HepG2 (cell line): ENCODE results near the gene CALD1. TPM values are rescaled to one million over a fixed set of nuclear protein-coding genes. Genes with fewer than 3 reads are reported as not detected.

ENCODE experiments used
- AKAP8 ChIP-seq: sonication (generic); formaldehyde crosslinking; IDR thresholded peaks from 2 replicates; pipeline ENCODE4 v1.5.1; 2020; ENCODE audit warnings: mild to moderate bottlenecking, missing genetic modification reagents
- CC2D1A ChIP-seq: sonication (generic); formaldehyde crosslinking; IDR thresholded peaks from 2 replicates; pipeline ENCODE4 v1.8.1; 2023; ENCODE audit warnings: mild to moderate bottlenecking, missing genetic modification reagents
- CREB1 ChIP-seq, 2 experiments: fragments of 450-650 bp in 1 of 2; IDR thresholded peaks; 2 replicates each; pipeline ENCODE4 v1.6.1; 2016 to 2017; ENCODE audit warnings: control low read depth in 1 of 2, mild to moderate bottlenecking in 1 of 2, missing compliant biosample characterization in 1 of 2, missing genetic modification characterization in 1 of 2
- DNMT1 ChIP-seq: sonication (generic); formaldehyde crosslinking; IDR thresholded peaks from 2 replicates; pipeline ENCODE4 v1.5.1; 2020; ENCODE audit warnings: mild to moderate bottlenecking, missing genetic modification reagents
- DPF2 ChIP-seq: sonication (generic); formaldehyde crosslinking; IDR thresholded peaks from 2 replicates; pipeline ENCODE4 v1.4.0; 2020; ENCODE audit warnings: mild to moderate bottlenecking, low read depth, missing genetic modification reagents, borderline replicate concordance
- EHMT2 ChIP-seq: fragments of 200-600 bp; sonication (generic); IDR thresholded peaks from 2 replicates; pipeline ENCODE4 v1.7.0; 2017; ENCODE audit warnings: antibody characterized with exemption, low read depth, low read length, borderline replicate concordance
- HOXA3 ChIP-seq: sonication (generic); formaldehyde crosslinking; IDR thresholded peaks from 2 replicates; pipeline ENCODE4 v1.5.0; 2020; ENCODE audit warnings: missing genetic modification reagents
- MAFG ChIP-seq: sonication (generic); formaldehyde crosslinking; IDR thresholded peaks from 2 replicates; pipeline ENCODE4 v1.5.1; 2020; ENCODE audit warnings: mild to moderate bottlenecking, missing genetic modification reagents
- RBFOX2 ChIP-seq: fragments of 200-400 bp; formaldehyde crosslinking; IDR thresholded peaks from 2 replicates; pipeline ENCODE4 v1.6.1; 2017; ENCODE audit warnings: low read depth, mild to moderate bottlenecking, low read length
- RELA ChIP-seq: sonication (generic); formaldehyde crosslinking; IDR thresholded peaks from 2 replicates; pipeline ENCODE4 v1.4.0; 2020; ENCODE audit warnings: missing genetic modification reagents
- STAG1 ChIP-seq: sonication (generic); formaldehyde crosslinking; IDR thresholded peaks from 2 replicates; pipeline ENCODE4 v1.4.0; 2020; ENCODE audit warnings: missing genetic modification reagents
- TP53 ChIP-seq: sonication (generic); formaldehyde crosslinking; conservative IDR thresholded peaks from 2 replicates; pipeline ENCODE4 v1.4.0; 2020; ENCODE audit warnings: missing genetic modification reagents
- ZNF207 ChIP-seq: fragments of 450-650 bp; IDR thresholded peaks from 2 replicates; pipeline ENCODE4 v1.6.1; 2016; ENCODE audit warnings: antibody characterized with exemption, borderline replicate concordance
- ZNF333 ChIP-seq: sonication (generic); formaldehyde crosslinking; IDR thresholded peaks from 2 replicates; pipeline ENCODE4 v1.4.0; 2020; ENCODE audit warnings: mild to moderate bottlenecking, missing genetic modification reagents, borderline replicate concordance
- ZNF567 ChIP-seq: sonication (generic); formaldehyde crosslinking; IDR thresholded peaks from 2 replicates; pipeline ENCODE4 v1.8.1; 2023; ENCODE audit warnings: mild to moderate bottlenecking, missing genetic modification reagents, borderline replicate concordance
- ZNF720 ChIP-seq: sonication (generic); formaldehyde crosslinking; IDR thresholded peaks from 2 replicates; pipeline ENCODE4 v1.4.0; 2020; ENCODE audit warnings: missing genetic modification reagents
- ZNF761 ChIP-seq: sonication (generic); formaldehyde crosslinking; conservative IDR thresholded peaks from 2 replicates; pipeline ENCODE4 v1.4.0; 2020; ENCODE audit warnings: mild to moderate bottlenecking, missing genetic modification reagents
- ZNF776 ChIP-seq: sonication (generic); formaldehyde crosslinking; IDR thresholded peaks from 2 replicates; pipeline ENCODE4 v1.4.0; 2020; ENCODE audit warnings: mild to moderate bottlenecking, missing genetic modification reagents
- ZNF781 ChIP-seq: sonication (generic); formaldehyde crosslinking; IDR thresholded peaks from 2 replicates; pipeline ENCODE4 v1.5.1; 2020; ENCODE audit warnings: borderline replicate concordance, mild to moderate bottlenecking, missing genetic modification reagents; ENCODE audit errors: not compliant biosample characterization
- ZSCAN21 ChIP-seq: sonication (generic); formaldehyde crosslinking; IDR thresholded peaks from 2 replicates; pipeline ENCODE4 v1.8.0; 2022; ENCODE audit warnings: mild to moderate bottlenecking, missing genetic modification reagents, moderate library complexity, borderline replicate concordance
- polyA plus RNA-seq, 8 experiments: library from polyadenylated mRNA; depleted of rRNA in 3 of 8; stranded (reverse) in 7 of 8; unstranded in 1 of 8; fragments of >200 nt; fragmentation: Illumina TruSeq in 4 of 8; extraction: Trizol in 4 of 8; gene quantifications; 2 replicates each; pipeline versions ENCODE4 v1.2.1 to v1.2.3, GENCODE V29; 2011 to 2016; ENCODE audit warnings: low read depth in 4 of 8, missing spikeins in 1 of 8, mixed read lengths in 1 of 8; ENCODE audit not compliant: insufficient read depth in 1 of 8
- total RNA-seq, 5 experiments: library from RNA; depleted of rRNA; stranded (reverse); fragments of >200 nt; fragmentation: Illumina TruSeq; extraction: Trizol; gene quantifications; 2 replicates each; pipeline ENCODE4 v1.2.3, GENCODE V29; 2016; ENCODE audit warnings: low read depth in 1 of 5
- TF ChIP-seq, protein P1 (sequence below): sonication (generic); formaldehyde crosslinking; IDR thresholded peaks from 2 replicates; pipeline ENCODE4 v1.9.0; 2021; ENCODE audit warnings: missing genetic modification reagents, borderline replicate concordance
- TF ChIP-seq, protein P2 (sequence below): sonication (generic); formaldehyde crosslinking; IDR thresholded peaks from 2 replicates; pipeline ENCODE4 v1.5.0; 2020; ENCODE audit warnings: missing genetic modification reagents, mild to moderate bottlenecking, borderline replicate concordance
- TF ChIP-seq, protein P3 (sequence below): IDR thresholded peaks from 2 replicates; pipeline ENCODE4 v1.6.1; 2012; ENCODE audit warnings: low read length, improper control_type of control experiment

Gene CALD1
- total and polyA plus RNA-seq, 2 of the 13 experiments (the other 11 are each of a cell fraction or from before 2014, with no cell fraction given) = 53.0 to 112 TPM

DNA sequence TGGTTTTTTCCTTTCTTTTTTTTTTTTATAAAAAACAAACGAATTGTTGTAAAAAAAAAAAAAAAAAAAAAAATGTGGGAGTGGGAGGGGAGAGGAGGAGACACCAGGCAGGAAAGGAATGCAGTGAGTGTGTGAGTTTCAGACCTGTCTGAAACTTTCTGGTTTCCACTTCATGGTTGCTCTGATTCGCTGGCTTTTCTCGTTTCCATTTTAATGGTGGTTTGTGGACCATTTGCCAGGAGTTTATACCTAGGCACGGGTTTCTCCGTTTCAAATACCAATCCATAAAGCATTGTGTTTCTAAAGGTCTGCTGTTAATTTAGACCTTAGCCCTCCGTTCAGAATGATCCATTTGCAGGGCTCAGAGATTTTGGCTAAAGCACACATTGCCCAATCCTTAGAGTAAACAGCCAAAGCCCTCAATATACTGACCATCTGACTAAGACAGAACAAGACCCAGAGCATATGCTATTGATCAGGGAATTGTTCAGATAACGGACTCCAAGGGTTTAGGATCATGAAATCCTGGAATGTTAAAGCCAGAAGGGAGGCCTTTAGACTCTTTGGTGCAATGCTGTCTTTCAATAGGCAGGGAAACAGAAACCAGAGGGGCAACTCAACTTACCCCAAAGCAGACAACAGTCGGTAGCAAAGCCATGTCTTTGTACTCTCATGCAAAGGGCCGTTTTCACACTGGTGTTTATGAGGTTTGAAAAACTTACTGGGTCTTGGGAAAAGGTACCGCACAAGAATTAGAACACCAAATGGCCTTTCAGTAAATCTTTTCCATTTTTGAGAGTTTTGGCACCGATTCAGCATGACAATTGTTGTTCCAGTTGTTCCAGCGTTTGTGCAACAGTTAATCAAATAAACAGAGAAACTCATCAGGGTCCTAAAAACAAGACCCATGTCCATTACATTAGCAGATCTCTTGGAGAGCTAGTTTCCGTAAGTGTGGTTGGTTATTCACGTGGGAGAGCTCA lies 112.6 kb downstream of the CALD1 start (continued):
- TF ChIP-seq ZNF776 (CRISPR knock-in tag) = 0 out of 2 replicates have a peak, but pooled peaks have one; percentile 5
- peak; percentile 78 for TF ChIP-seq DPF2 (CRISPR knock-in tag)
- TF ChIP-seq RBFOX2 = peak; percentile 48; the same call in 1 of the 2 replicates
- TF ChIP-seq ZNF333 (CRISPR knock-in tag) = no peak
- TF ChIP-seq DNMT1 (CRISPR knock-in tag) = no peak
- no peak for TF ChIP-seq RELA (CRISPR knock-in tag)
- no peak for TF ChIP-seq ZNF207
- no peak for TF ChIP-seq EHMT2
- no peak for TF ChIP-seq ZNF761 (CRISPR knock-in tag)
- TF ChIP-seq ZNF781 (CRISPR knock-in tag) = no peak
- TF ChIP-seq, protein P1, sequence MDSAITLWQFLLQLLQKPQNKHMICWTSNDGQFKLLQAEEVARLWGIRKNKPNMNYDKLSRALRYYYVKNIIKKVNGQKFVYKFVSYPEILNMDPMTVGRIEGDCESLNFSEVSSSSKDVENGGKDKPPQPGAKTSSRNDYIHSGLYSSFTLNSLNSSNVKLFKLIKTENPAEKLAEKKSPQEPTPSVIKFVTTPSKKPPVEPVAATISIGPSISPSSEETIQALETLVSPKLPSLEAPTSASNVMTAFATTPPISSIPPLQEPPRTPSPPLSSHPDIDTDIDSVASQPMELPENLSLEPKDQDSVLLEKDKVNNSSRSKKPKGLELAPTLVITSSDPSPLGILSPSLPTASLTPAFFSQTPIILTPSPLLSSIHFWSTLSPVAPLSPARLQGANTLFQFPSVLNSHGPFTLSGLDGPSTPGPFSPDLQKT (CRISPR knock-in tag) = no peak
- no peak for TF ChIP-seq ZSCAN21 (CRISPR knock-in tag)
- TF ChIP-seq ZNF567 (CRISPR knock-in tag) = no peak
- TF ChIP-seq ZNF720 (CRISPR knock-in tag) = no peak
- no peak for TF ChIP-seq CREB1 (IDR thresholded peaks at IDR 0.05)
- peak; percentile 57 for TF ChIP-seq CREB1 (CRISPR knock-in tag; IDR thresholded peaks at IDR 0.05)
- TF ChIP-seq STAG1 (CRISPR knock-in tag) = peak; percentile 25; the same call in 1 of the 2 replicates
- TF ChIP-seq MAFG = no peak
- TF ChIP-seq AKAP8 (CRISPR knock-in tag) = no peak
- TF ChIP-seq TP53 = no peak
- TF ChIP-seq, protein P2, sequence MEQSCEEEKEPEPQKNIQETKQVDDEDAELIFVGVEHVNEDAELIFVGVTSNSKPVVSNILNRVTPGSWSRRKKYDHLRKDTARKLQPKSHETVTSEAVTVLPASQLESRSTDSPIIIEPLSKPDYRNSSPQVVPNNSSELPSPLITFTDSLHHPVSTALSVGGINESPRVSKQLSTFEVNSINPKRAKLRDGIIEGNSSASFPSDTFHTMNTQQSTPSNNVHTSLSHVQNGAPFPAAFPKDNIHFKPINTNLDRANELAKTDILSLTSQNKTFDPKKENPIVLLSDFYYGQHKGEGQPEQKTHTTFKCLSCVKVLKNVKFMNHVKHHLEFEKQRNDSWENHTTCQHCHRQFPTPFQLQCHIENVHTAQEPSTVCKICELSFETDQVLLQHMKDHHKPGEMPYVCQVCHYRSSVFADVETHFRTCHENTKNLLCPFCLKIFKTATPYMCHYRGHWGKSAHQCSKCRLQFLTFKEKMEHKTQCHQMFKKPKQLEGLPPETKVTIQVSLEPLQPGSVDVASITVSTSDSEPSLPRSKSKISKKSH (CRISPR knock-in tag) = no peak
- TF ChIP-seq, protein P3, sequence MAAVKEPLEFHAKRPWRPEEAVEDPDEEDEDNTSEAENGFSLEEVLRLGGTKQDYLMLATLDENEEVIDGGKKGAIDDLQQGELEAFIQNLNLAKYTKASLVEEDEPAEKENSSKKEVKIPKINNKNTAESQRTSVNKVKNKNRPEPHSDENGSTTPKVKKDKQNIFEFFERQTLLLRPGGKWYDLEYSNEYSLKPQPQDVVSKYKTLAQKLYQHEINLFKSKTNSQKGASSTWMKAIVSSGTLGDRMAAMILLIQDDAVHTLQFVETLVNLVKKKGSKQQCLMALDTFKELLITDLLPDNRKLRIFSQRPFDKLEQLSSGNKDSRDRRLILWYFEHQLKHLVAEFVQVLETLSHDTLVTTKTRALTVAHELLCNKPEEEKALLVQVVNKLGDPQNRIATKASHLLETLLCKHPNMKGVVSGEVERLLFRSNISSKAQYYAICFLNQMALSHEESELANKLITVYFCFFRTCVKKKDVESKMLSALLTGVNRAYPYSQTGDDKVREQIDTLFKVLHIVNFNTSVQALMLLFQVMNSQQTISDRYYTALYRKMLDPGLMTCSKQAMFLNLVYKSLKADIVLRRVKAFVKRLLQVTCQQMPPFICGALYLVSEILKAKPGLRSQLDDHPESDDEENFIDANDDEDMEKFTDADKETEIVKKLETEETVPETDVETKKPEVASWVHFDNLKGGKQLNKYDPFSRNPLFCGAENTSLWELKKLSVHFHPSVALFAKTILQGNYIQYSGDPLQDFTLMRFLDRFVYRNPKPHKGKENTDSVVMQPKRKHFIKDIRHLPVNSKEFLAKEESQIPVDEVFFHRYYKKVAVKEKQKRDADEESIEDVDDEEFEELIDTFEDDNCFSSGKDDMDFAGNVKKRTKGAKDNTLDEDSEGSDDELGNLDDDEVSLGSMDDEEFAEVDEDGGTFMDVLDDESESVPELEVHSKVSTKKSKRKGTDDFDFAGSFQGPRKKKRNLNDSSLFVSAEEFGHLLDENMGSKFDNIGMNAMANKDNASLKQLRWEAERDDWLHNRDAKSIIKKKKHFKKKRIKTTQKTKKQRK = no peak
- TF ChIP-seq CC2D1A = no peak
- peak; percentile 41 for TF ChIP-seq HOXA3 (CRISPR knock-in tag)
